GM12872 (cell line): ENCODE measurements around the gene CHURC1.

ENCODE experiments used
- CTCF ChIP-seq: IDR thresholded peaks from 3 replicates; pipeline ENCODE4 v1.5.1; 2011; ENCODE audit warnings: low read depth, mild to moderate bottlenecking, low read length, moderate library complexity; ENCODE audit not compliant: insufficient read depth

The CHURC1 gene

GRCh38 chr14:64912261-64912660 lies 2.0 kb upstream of the CHURC1 start:
- no peak for TF ChIP-seq CTCF

GRCh38 chr14:64915029-64915424 lies 772 bp downstream of the CHURC1 start:
- no peak for TF ChIP-seq CTCF

GRCh38 chr14:64915797-64916196 lies 1.5 kb downstream of the CHURC1 start:
- TF ChIP-seq CTCF, result no peak

GRCh38 chr14:64918216-64918615 lies 4.0 kb downstream of the CHURC1 start:
- TF ChIP-seq CTCF, result no peak

GRCh38 chr14:64919215-64919614 lies 5.0 kb downstream of the CHURC1 start:
- TF ChIP-seq CTCF, result no peak

GRCh38 chr14:64919618-64920017 lies 5.4 kb downstream of the CHURC1 start:
- no peak for TF ChIP-seq CTCF

- no peak for TF ChIP-seq CTCF
These were observed 6.2 kb downstream of the CHURC1 start for GRCh38 chr14:64920465-64920864.

- TF ChIP-seq CTCF, result no peak
These were observed 8.8 kb downstream of the CHURC1 start for GRCh38 chr14:64923015-64923414.
